Stimulated activated CD8-positive, alpha-beta memory T cell treated with anti-CD3 and anti-CD28 coated beads, Interleukin-2, amount 100 ng/mL, for 1 hour (primary cell): ENCODE results near the gene FRS2.

ENCODE experiments used
- DNase-seq, 2 donors: peaks; one replicate each; pipeline ENCODE4 v3.0.0-alpha.2; 2020; ENCODE audit warnings: low read depth in 2 of 2

The FRS2 gene

GRCh38 chr12:69464428-69464827, 5.8 kb upstream of the FRS2 start:
- DNase-seq = no peak

- no peak for DNase-seq
These were observed 3.3 kb upstream of the FRS2 start for GRCh38 chr12:69466867-69467266.

GRCh38 chr12:69467366-69467765, 2.8 kb upstream of the FRS2 start:
- DNase-seq = no peak

- DNase-seq = no peak
These were observed 1.8 kb upstream of the FRS2 start for GRCh38 chr12:69468237-69469026.

GRCh38 chr12:69469854-69470188, 367 bp upstream of the FRS2 start:
- DNase-seq = no peak

- no peak for DNase-seq
These were observed 865 bp downstream of the FRS2 start for GRCh38 chr12:69471076-69471430.

- no peak for DNase-seq
These were observed 1.6 kb downstream of the FRS2 start for GRCh38 chr12:69471667-69472385.

- DNase-seq = no peak
These were observed 3.1 kb downstream of the FRS2 start for GRCh38 chr12:69473262-69473661.

GRCh38 chr12:69474456-69474855, 4.3 kb downstream of the FRS2 start:
- no peak for DNase-seq

- no peak for DNase-seq
These were observed 5.2 kb downstream of the FRS2 start for GRCh38 chr12:69475237-69475975.

- no peak for DNase-seq
These were observed 6.3 kb downstream of the FRS2 start for GRCh38 chr12:69476276-69477017.

- no peak for DNase-seq
These were observed 9.5 kb downstream of the FRS2 start for GRCh38 chr12:69479675-69480074.

- no peak for DNase-seq
These were observed 10.5 kb downstream of the FRS2 start for GRCh38 chr12:69480698-69481097.

GRCh38 chr12:69481133-69481532, 10.9 kb downstream of the FRS2 start:
- no peak for DNase-seq

- DNase-seq = no peak
These were observed 13.5 kb downstream of the FRS2 start for GRCh38 chr12:69483700-69484099.

GRCh38 chr12:69484428-69484827, 14.2 kb downstream of the FRS2 start:
- no peak for DNase-seq

- DNase-seq = no peak
These were observed 20.9 kb downstream of the FRS2 start for GRCh38 chr12:69490920-69491643.

GRCh38 chr12:69492739-69493138, 22.6 kb downstream of the FRS2 start:
- DNase-seq = no peak

- no peak for DNase-seq
These were observed 24.9 kb downstream of the FRS2 start for GRCh38 chr12:69495071-69495470.

GRCh38 chr12:69497308-69498026, 27.3 kb downstream of the FRS2 start:
- DNase-seq = no peak

- DNase-seq = no peak
These were observed 30.4 kb downstream of the FRS2 start for GRCh38 chr12:69500631-69501030.
